OCI-LY3 (cell line): ENCODE results near the gene RPL14.

ENCODE experiments used
- H2AFZ ChIP-seq: fragments of 200-600, 300-600 bp; shearing (Covaris generic); 2 replicates; pipeline ENCODE4 v1.6.0; 2014; ENCODE audit warnings: antibody characterized with exemption, low read depth, low read length
- H3K27ac ChIP-seq: fragments of 200-600, 300-600 bp; sonication (generic); 2 replicates; pipeline ENCODE4 v1.5.1; 2014; ENCODE audit warnings: mild to moderate bottlenecking, low read length, moderate library complexity, mixed read lengths
- H3K27me3 ChIP-seq: fragments of 200-600, 300-600 bp; sonication (generic); 2 replicates; pipeline ENCODE4 v1.6.1; 2014; ENCODE audit warnings: low read depth, low read length, mixed read lengths
- H3K36me3 ChIP-seq: fragments of 200-600, 300-600 bp; sonication (generic); replicated peaks from 2 replicates; pipeline ENCODE3; 2014; ENCODE audit warnings: low read depth, low read length, mixed read lengths
- H3K4me1 ChIP-seq: fragments of 300-600, 200-600 bp; sonication (generic); 2 replicates; pipeline ENCODE4 v1.6.1; 2014; ENCODE audit warnings: low read length, mixed read lengths
- H3K4me2 ChIP-seq: fragments of 200-600, 300-600 bp; sonication (generic); 2 replicates; pipeline ENCODE4 v1.6.1; 2014; ENCODE audit warnings: low read length, mixed read lengths
- H3K4me3 ChIP-seq: fragments of 300-600, 200-600 bp; sonication (generic); 2 replicates; pipeline ENCODE4 v1.5.1; 2014; ENCODE audit warnings: antibody characterized with exemption, mild to moderate bottlenecking, low read length, moderate library complexity
- H3K79me2 ChIP-seq: fragments of 300-600, 200-600 bp; shearing (Covaris generic); 2 replicates; pipeline ENCODE4 v1.6.1; 2014; ENCODE audit warnings: mild to moderate bottlenecking, low read length, mixed read lengths
- H3K9ac ChIP-seq: fragments of 300-600, 200-600 bp; shearing (Covaris generic); 2 replicates; pipeline ENCODE4 v1.6.0; 2014; ENCODE audit warnings: mild to moderate bottlenecking, low read length, moderate library complexity
- H3K9me3 ChIP-seq: fragments of 200-600, 300-600 bp; shearing (Covaris generic); 2 replicates; pipeline ENCODE4 v1.6.1; 2014; ENCODE audit warnings: low read length, mixed read lengths; ENCODE audit not compliant: insufficient read depth
- H4K20me1 ChIP-seq: fragments of 200-600, 300-600 bp; sonication (generic); 2 replicates; pipeline ENCODE4 v1.6.1; 2016; ENCODE audit warnings: low read length, mixed read lengths; ENCODE audit not compliant: insufficient read depth
- CTCF ChIP-seq: fragments of 200-600, 300-600 bp; sonication (generic); IDR thresholded peaks from 2 replicates; pipeline ENCODE4 v1.5.1; 2014; ENCODE audit warnings: antibody characterized with exemption, low read length, low read depth
- EZH2phosphoT487 ChIP-seq: fragments of 200-600 bp; shearing (Covaris generic); IDR thresholded peaks from 2 replicates; pipeline ENCODE4 v1.6.1; 2018; ENCODE audit warnings: antibody characterized with exemption, mixed run types, low read depth

Gene RPL14

GRCh38 chr3:40494698-40495097 is 37.6 kb downstream of the RPL14 start:
- H3K4me3 ChIP-seq, result no peak overlapping the region
- no peak overlapping the region for H2AFZ ChIP-seq
- peaks cover 4% of the 10 kb centered on the region for H3K36me3 ChIP-seq
- H3K79me2 ChIP-seq, result no peaks in the 10 kb centered on the region
- H3K4me1 ChIP-seq, result no peaks in the 10 kb centered on the region
- H3K27me3 ChIP-seq, result no peaks in the 10 kb centered on the region
- H3K27ac ChIP-seq, result no peak overlapping the region
- TF ChIP-seq CTCF (no peak), EZH2phosphoT487 (no peak)
- H3K4me2 ChIP-seq, result no peak overlapping the region
- no peaks in the 10 kb centered on the region for H3K9me3 ChIP-seq
- no peaks in the 10 kb centered on the region for H4K20me1 ChIP-seq
- H3K9ac ChIP-seq, result no peak overlapping the region

- TF ChIP-seq CTCF (no peak), EZH2phosphoT487 (no peak)
- no peak overlapping the region for H3K4me3 ChIP-seq
- no peaks in the 10 kb centered on the region for H3K9me3 ChIP-seq
- H2AFZ ChIP-seq, result no peak overlapping the region
- no peaks in the 10 kb centered on the region for H3K79me2 ChIP-seq
- H3K4me2 ChIP-seq, result no peak overlapping the region
- H3K9ac ChIP-seq, result no peak overlapping the region
- H3K27me3 ChIP-seq, result no peaks in the 10 kb centered on the region
- H3K27ac ChIP-seq, result no peak overlapping the region
- no peaks in the 10 kb centered on the region for H4K20me1 ChIP-seq
- H3K4me1 ChIP-seq, result no peaks in the 10 kb centered on the region
- H3K36me3 ChIP-seq, result no peaks in the 10 kb centered on the region
These were observed 40.1 kb downstream of the RPL14 start for GRCh38 chr3:40497288-40497687.

GRCh38 chr3:40499952-40500351 is 42.8 kb downstream of the RPL14 start:
- no peak overlapping the region for H3K4me3 ChIP-seq
- no peaks in the 10 kb centered on the region for H3K27me3 ChIP-seq
- H3K27ac ChIP-seq, result no peak overlapping the region
- no peak overlapping the region for H3K4me2 ChIP-seq
- H3K79me2 ChIP-seq, result no peaks in the 10 kb centered on the region
- H3K9ac ChIP-seq, result no peak overlapping the region
- H3K9me3 ChIP-seq, result no peaks in the 10 kb centered on the region
- no peaks in the 10 kb centered on the region for H3K4me1 ChIP-seq
- H3K36me3 ChIP-seq, result no peaks in the 10 kb centered on the region
- no peaks in the 10 kb centered on the region for H4K20me1 ChIP-seq
- TF ChIP-seq CTCF (no peak), EZH2phosphoT487 (no peak)
- no peak overlapping the region for H2AFZ ChIP-seq

- no peak overlapping the region for H3K4me2 ChIP-seq
- H3K9me3 ChIP-seq, result no peaks in the 10 kb centered on the region
- H3K27ac ChIP-seq, result no peak overlapping the region
- H2AFZ ChIP-seq, result no peak overlapping the region
- H3K4me3 ChIP-seq, result no peak overlapping the region
- H3K9ac ChIP-seq, result no peak overlapping the region
- peaks cover 10% of the 10 kb centered on the region; the same call in 1 of the 2 replicates for H3K4me1 ChIP-seq
- H3K27me3 ChIP-seq, result no peaks in the 10 kb centered on the region
- no peaks in the 10 kb centered on the region for H3K36me3 ChIP-seq
- no peaks in the 10 kb centered on the region for H3K79me2 ChIP-seq
- TF ChIP-seq CTCF (no peak), EZH2phosphoT487 (no peak)
- H4K20me1 ChIP-seq, result no peaks in the 10 kb centered on the region
These were observed 44.9 kb downstream of the RPL14 start for GRCh38 chr3:40502034-40502433.
